HG03520 (cell line): ENCODE measurements around the gene CHRM4.
A peak's percentile ranks its signal among the peaks of the same experiment; 100 is the strongest.

Source experiments
- ATAC-seq: cut with Tn5 transposase; IDR thresholded peaks from one replicate; pipeline ENCODE4 v1.9.1; 2021; ENCODE audit warnings: mild to moderate bottlenecking, moderate library complexity; ENCODE audit not compliant: unreplicated experiment

CHRM4 gene

DNA sequence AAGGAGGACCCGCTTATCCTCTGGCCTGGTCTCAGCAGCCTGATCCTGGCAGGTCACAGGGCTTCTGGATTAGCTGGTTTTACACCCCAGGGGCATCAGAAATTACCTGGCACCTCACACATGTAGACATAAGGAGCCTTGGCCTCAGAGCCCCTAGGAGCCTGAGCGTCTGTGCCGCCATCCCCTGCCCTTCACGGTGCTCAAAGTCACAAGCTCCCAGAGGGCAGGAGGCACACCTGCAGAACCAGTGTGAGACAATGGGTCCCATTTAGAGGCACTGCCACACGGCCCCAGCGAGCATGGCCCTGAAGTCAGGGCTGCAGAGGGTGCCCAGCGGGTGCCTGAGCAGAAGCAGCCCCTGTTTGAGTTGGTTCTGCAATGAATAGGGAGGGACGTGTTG lies 40.4 kb downstream of the CHRM4 start:
- ATAC-seq, result no peak

DNA sequence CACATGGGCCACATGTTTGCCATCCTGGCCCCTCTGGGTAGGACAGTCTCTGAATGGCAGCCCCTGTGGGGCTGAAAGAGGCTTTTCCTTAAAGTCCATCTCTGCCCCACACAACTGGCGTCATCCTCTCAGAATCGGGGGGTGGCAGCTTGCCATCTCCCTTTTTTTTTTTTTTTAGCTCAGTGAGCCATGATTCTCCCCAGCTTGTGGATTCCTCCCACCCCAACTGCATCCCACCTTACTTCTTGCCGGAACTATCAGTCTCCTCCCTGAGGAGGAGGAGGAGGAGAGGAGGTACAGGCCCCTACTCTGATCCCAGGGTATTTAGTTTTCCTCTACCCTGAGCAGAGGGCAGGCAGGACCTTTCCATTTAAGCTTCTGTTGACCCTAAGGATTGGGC lies 40.9 kb downstream of the CHRM4 start:
- ATAC-seq, result no peak

GRCh38 chr11:46348566-46349401 lies 42.8 kb downstream of the CHRM4 start:
- ATAC-seq, result no peak

DNA sequence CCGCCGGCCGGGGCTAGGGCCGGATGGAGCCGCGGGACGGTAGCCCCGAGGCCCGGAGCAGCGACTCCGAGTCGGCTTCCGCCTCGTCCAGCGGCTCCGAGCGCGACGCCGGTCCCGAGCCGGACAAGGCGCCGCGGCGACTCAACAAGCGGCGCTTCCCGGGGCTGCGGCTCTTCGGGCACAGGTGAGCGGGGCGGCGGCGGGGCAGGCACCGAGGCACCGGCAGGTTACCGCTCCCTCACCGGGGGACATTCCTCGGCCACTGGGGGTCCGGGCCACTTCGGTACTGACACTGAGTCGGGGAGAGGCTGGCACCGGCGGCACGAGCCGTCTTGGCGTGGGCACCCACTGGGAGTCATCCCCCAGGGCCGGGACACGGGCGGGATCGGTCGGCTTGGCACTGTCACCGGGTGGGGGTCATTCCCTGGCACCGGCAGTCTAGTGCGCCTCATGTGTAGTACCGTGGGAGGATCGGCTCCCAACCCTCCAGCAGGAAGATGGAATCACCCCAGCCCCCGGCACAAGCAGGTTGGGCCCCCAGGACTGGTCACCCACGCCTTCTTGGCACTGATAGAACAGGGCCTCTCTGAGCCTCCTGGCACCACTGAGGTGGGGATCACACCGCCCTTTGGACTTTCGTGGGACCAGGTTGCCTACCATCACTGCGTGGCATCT lies 43.8 kb downstream of the CHRM4 start:
- ATAC-seq, result no peak

DNA sequence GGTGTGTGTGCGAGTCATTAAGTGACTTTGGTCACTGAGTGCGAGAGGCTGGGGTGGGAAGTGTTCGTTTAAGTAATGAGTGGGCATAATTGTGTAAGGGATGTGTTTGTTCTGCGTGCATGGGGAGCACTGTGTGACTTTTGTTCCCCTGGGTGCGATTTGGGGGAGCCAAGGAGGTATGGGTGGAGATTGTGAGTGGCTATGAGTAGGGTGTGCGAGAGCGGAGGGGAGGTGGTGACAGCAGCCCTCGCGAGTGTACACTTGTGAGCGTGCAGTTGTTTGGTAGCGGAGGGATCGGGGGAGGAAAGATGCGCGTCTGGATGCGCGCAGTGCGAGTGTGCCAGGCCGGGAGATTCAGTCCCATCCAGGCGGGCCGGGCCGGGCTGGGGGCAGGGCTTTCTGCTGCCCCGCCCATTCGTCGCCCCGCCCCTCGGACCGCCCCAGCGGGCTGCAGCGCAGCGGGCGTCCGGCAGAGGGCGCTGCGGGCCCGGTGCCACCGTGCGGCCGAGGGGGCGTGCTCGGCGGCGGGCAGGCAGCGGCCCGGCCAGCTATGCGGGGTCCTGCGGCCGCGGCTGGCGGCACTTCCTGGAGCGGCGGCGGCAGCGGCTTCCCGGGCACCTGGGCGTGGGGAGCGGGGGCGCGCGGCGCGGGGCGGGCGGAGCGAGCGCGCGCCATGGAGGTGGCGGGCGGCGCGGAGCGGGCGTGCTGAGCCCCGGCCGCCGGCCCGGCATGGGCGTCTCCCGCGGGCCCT lies 44.5 kb downstream of the CHRM4 start, which contains the start of gene DGKZ:
TSS of gene DGKZ (plus strand) at position 578 of the 751 bp plus-strand sequence. CDS start 197 bp downstream, outside the sequence.
- ATAC-seq, result peak; percentile 68

- no peak for ATAC-seq
Observed at GRCh38 chr11:46345881-46346484, 45.6 kb downstream of the CHRM4 start.

GRCh38 chr11:46345131-46345597 lies 46.4 kb downstream of the CHRM4 start:
- no peak for ATAC-seq

- no peak for ATAC-seq
Observed at GRCh38 chr11:46343520-46343919, 48.1 kb downstream of the CHRM4 start.

GRCh38 chr11:46342239-46342638 lies 49.3 kb downstream of the CHRM4 start:
- ATAC-seq, result no peak

DNA sequence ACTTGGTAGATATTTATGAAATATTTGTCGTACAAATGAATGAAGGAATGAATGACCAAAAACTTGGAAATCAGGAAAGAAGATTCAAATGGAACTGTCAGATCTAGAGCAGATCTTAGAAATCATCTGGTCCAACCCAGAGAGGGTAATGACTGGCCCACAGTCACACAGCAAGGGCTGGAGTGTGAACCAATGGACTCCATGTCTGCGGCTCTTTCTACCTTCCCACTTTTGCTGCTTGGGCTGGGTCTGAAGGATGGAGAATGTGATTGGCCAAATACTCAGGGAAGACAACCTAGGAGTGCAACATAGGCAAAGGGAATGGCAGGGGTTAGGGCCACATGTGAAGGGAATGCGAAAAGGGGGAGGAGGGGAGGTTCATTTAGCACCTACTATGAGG lies 50.1 kb downstream of the CHRM4 start:
- no peak for ATAC-seq

- ATAC-seq, result no peak
Observed at GRCh38 chr11:46339816-46340215, 51.8 kb downstream of the CHRM4 start.

DNA sequence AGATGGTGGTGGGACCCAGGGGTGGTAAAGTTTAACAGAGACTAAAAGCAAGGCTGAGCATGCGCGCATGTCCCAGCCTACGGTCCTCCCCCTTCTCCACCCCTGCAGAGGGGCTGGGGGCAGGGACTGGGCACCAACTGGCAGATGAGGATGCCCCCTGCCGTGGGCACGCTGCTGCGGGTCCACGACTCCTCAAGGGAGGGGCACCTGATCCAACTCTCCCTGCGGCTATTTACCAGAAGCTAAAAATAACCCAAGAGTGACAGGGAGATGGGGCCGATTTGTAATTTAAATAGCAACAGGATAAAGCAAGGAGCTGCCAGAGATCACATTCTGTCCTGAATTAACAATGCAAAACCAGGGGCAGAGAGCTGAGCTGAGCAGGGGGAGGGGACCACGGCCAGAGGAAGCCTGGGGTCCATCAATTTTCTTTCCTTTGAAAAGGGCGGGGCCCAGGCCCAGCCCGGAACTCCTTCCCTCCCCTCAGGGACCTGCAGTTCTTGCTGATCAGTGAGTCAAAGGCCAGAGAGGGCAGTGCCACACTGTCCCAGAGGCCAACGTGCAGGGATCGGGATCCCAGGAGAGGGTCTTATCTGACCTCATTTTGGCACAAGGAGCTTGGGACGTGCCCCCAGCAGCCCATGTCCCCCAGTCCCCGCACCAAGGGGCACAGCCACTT lies 52.4 kb downstream of the CHRM4 start:
- ATAC-seq, result no peak

DNA sequence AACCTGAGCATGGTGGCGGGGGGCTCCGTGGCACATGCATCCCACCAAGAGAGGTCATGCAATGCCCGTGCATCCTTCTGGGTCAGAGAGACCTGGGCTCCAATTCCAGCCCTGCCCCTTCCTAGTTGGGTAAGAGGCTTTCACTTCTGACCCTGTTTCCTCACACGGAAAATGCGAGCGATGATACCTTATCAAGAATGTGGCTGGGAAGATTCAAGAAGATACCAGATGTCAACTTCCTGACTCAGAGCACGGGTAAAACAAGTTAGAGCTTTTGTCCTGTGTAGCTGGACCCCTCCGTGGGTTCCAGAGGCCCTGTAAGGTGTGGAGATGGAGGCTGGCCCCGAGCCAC lies 53.0 kb downstream of the CHRM4 start:
- ATAC-seq, result no peak

GRCh38 chr11:46337626-46338345 lies 53.8 kb downstream of the CHRM4 start:
- ATAC-seq, result no peak

DNA sequence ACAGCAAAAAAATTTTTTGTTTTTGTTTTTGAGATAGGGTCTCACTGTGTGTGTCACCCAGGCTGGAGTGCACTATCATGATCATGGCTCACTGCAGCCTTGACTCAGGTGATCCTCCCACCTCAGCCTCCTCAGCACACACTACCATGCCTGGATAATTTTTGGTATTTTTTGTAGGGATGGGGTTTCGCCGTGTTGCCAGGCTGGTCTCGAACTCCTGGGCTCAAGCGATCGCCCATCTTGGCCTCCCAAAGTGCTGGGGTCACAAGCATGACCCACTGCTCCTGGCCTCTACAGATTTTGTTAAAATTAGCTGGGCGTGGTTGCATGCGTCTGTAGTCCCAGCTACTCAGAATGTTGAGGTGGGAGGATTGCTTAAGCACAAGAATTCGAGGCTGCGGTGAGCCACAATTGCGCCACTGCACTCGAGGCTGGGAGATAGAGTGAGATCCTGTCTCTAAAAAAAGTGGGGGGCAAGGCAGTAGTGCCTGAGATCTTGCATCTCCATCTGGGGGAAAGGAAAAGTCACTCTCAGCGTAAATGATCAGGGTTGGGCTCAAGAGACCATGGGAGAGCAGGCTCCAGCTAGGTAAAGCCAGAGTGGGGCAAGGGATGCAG lies 54.9 kb downstream of the CHRM4 start:
- no peak for ATAC-seq

GRCh38 chr11:46335890-46336562 lies 55.5 kb downstream of the CHRM4 start:
- no peak for ATAC-seq

DNA sequence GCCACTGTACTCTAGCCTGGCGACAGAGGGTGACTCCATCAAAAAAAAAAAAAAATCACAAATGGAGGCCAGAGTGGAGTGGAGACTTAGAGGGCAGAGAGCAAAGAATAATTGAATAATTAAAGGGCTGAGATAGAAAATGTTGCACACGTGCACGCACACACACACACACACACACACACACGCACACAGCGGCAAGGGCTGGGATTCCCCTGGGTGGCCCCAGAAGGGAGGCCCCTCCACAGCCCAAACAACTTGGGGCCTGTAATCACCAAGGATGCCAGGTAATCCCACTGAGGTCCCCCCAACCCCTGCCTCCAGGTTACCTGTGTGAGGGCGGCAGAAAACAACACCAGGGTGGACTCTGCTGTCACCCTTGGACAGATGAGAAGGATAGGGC lies 56.3 kb downstream of the CHRM4 start:
- no peak for ATAC-seq

DNA sequence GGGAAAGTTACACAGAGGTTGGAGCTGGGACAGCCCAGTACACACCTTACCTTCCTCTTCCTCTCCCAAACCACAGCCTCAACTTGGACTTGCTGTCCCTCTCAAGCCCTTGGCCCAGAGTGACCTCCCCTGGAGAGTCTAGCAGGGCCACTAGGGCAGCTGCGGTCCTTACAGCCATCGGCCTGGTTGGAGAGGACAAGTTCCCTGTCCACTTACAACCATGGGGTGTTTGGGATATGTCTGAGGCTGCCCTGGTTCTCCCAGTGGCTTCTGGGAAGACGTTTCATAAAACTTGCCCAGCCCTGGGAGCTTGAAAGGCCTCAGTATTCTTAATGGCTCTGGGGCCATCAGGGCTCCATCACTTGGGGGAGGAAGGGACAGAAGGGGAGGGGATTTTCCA lies 57.4 kb downstream of the CHRM4 start:
- no peak for ATAC-seq
